ENCODE measurements around the gene RYR3.

DNA sequence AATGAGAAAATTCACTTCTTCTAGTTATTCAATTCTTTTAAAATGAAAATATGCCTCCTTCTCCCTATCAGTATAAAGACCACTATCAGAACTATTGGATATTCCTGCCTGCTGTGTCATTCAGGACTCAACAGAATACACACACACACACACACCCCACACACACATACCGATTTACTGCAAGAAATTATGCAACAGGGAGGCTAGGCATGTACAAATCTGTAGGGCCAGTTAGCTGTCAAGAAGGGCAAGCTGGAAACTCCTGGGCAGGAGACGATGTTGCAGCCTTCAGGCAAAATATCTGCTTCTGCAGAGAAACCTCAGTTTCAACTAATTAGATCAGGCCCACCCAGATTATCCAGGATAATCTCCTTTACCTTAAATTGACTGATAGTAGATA lies 13.9 kb upstream of the RYR3 start:
- TF ChIP-seq, protein P1, sequence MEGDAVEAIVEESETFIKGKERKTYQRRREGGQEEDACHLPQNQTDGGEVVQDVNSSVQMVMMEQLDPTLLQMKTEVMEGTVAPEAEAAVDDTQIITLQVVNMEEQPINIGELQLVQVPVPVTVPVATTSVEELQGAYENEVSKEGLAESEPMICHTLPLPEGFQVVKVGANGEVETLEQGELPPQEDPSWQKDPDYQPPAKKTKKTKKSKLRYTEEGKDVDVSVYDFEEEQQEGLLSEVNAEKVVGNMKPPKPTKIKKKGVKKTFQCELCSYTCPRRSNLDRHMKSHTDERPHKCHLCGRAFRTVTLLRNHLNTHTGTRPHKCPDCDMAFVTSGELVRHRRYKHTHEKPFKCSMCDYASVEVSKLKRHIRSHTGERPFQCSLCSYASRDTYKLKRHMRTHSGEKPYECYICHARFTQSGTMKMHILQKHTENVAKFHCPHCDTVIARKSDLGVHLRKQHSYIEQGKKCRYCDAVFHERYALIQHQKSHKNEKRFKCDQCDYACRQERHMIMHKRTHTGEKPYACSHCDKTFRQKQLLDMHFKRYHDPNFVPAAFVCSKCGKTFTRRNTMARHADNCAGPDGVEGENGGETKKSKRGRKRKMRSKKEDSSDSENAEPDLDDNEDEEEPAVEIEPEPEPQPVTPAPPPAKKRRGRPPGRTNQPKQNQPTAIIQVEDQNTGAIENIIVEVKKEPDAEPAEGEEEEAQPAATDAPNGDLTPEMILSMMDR (IDR thresholded peaks at IDR 0.05): no peak
- TF ChIP-seq ZFX (IDR thresholded peaks at IDR 0.05; ENCODE audit: borderline replicate concordance): no peak
